H1 (cell line): Measurements from ENCODE around the gene IRF2BP2. TPM values are rescaled to one million over a fixed set of nuclear protein-coding genes. Genes with fewer than 3 reads are reported as not detected.
A peak's percentile ranks its signal among the peaks of the same experiment; 100 is the strongest.

Experiments used
- CHD7 ChIP-seq: fragments of 300-600 bp; sonication (generic); IDR thresholded peaks from 2 replicates; pipeline ENCODE4 v1.7.1; 2012; ENCODE audit warnings: low read length, moderate library complexity, mild to moderate bottlenecking, inconsistent platforms; ENCODE audit not compliant: insufficient replicate concordance
- HDAC6 ChIP-seq: IDR thresholded peaks from one replicate; pipeline ENCODE4 v1.7.1; 2012; ENCODE audit warnings: low read depth, mild to moderate bottlenecking, inconsistent platforms, low read length, moderate library complexity
- KDM4A ChIP-seq: IDR thresholded peaks from one replicate; pipeline ENCODE4 v1.7.1; 2012; ENCODE audit warnings: low read depth, mild to moderate bottlenecking, moderate library complexity, low read length, inconsistent platforms; ENCODE audit not compliant: severe bottlenecking
- NRF1 ChIP-seq: IDR thresholded peaks from 2 replicates; pipeline ENCODE4 v1.6.1; 2011; ENCODE audit warnings: mild to moderate bottlenecking, low read depth, low read length, improper control_type of control experiment
- PHF8 ChIP-seq: fragments of 200-600 bp; sonication (generic); conservative IDR thresholded peaks from 2 replicates; pipeline ENCODE4 v1.7.1; 2012; ENCODE audit warnings: low read depth, mild to moderate bottlenecking, inconsistent platforms, low read length, moderate library complexity
- RFX5 ChIP-seq: IDR thresholded peaks from 2 replicates; pipeline ENCODE4 v1.6.1; 2011; ENCODE audit warnings: low read depth, low read length, improper control_type of control experiment, borderline replicate concordance
- TAF1 ChIP-seq: IDR thresholded peaks from 2 replicates; pipeline ENCODE4 v1.6.1; 2011; ENCODE audit warnings: mild to moderate bottlenecking, low read depth, low read length
- TAF7 ChIP-seq: optimal IDR thresholded peaks from 2 replicates; pipeline ENCODE3; 2011; ENCODE audit warnings: low read depth, mild to moderate bottlenecking, inconsistent platforms, low read length, moderate library complexity, borderline replicate concordance
- polyA plus RNA-seq, 7 experiments: library from polyadenylated mRNA; depleted of rRNA in 3 of 7; stranded (reverse) in 5 of 7; unstranded in 2 of 7; fragments of >200 nt in 5 of 7; fragments of 200-250 nt in 2 of 7; gene quantifications; 1 replicate in 5 of 7; 2 replicates in 1 of 7; 4 replicates in 1 of 7; pipeline versions ENCODE4 v1.2.1 to v1.2.3, GENCODE V29; 2011 to 2013; ENCODE audit warnings: missing spikeins in 2 of 7, mixed read lengths in 2 of 7
- total RNA-seq: library from RNA; stranded (reverse); fragmentation: NEBNext Ultra II Directional; extraction: Animal tissue kit (Norgen Biotek cat#: 25700); gene quantifications from 2 replicates; pipeline ENCODE4 v1.2.1, GENCODE V29; 2021

The IRF2BP2 gene
- total and polyA plus RNA-seq, 2 of the 8 experiments (the other 6 are each of a cell fraction or from before 2014, with no cell fraction given) = 24.9 to 67.5 TPM

GRCh38 chr1:234608911-234609690 is 877 bp downstream of the IRF2BP2 start (continued):
- TF ChIP-seq TAF7 (peak; percentile 23), CHD7 (no peak), TAF1 (0 out of 2 replicates have a peak, but pooled peaks have one; percentile 41), HDAC6 (no peak), KDM4A (peak; percentile 43), RFX5 (no peak), PHF8 (no peak; the same call in 1 of the 2 replicates), NRF1 (no peak)
